Measurements from ENCODE around the gene GTPBP1. TPM values are rescaled to one million over a fixed set of nuclear protein-coding genes. Genes with fewer than 3 reads are reported as not detected.

The GTPBP1 gene
- total RNA-seq, 1 donor from 2014 or later = 34.6 TPM

- peak; percentile 96 to 97 for DNase-seq (ENCODE audit: low spot score in 2 of 2)
- FAIRE-seq = no peak
Observed at GRCh38 chr22:38700789-38701628, 4.7 kb upstream of the GTPBP1 start, which contains the start of gene JOSD1. Gene JOSD1 (minus strand): TSS chr22:38700943. CDS start chr22:38699987, 956 bp downstream.

GRCh38 chr22:38704654-38705234 is 1.0 kb upstream of the GTPBP1 start:
- DNase-seq (ENCODE audit: low spot score in 2 of 2) (no peak), FAIRE-seq (no peak)

GRCh38 chr22:38706101-38706900 is 557 bp downstream of the GTPBP1 start:
- DNase-seq (ENCODE audit: low spot score in 2 of 2) (peak in 1 of 2 donors; percentile 59), FAIRE-seq (no peak)

- no peak for FAIRE-seq
- DNase-seq (ENCODE audit: low spot score in 2 of 2) = no peak
Observed at GRCh38 chr22:38706901-38707195, 1.1 kb downstream of the GTPBP1 start.

GRCh38 chr22:38707346-38707745 is 1.6 kb downstream of the GTPBP1 start:
- FAIRE-seq (no peak), DNase-seq (ENCODE audit: low spot score in 2 of 2) (no peak)

GRCh38 chr22:38707984-38708383 is 2.2 kb downstream of the GTPBP1 start:
- FAIRE-seq (no peak), DNase-seq (ENCODE audit: low spot score in 2 of 2) (no peak)

GRCh38 chr22:38709306-38709705 is 3.6 kb downstream of the GTPBP1 start:
- FAIRE-seq (no peak), DNase-seq (ENCODE audit: low spot score in 2 of 2) (no peak)

GRCh38 chr22:38710351-38710750 is 4.6 kb downstream of the GTPBP1 start:
- DNase-seq (ENCODE audit: low spot score in 2 of 2) (no peak), FAIRE-seq (no peak)

GRCh38 chr22:38710866-38711265 is 5.1 kb downstream of the GTPBP1 start:
- FAIRE-seq = no peak

GRCh38 chr22:38712486-38713207 is 6.9 kb downstream of the GTPBP1 start:
- no peak for FAIRE-seq
- DNase-seq (ENCODE audit: low spot score in 2 of 2) = no peak

More at GRCh38 chr22:38710866-38711265, 5.1 kb downstream of the GTPBP1 start:
- DNase-seq (ENCODE audit: low spot score in 2 of 2) = no peak

GRCh38 chr22:38713921-38714320 is 8.2 kb downstream of the GTPBP1 start:
- FAIRE-seq (no peak), DNase-seq (ENCODE audit: low spot score in 2 of 2) (no peak)

GRCh38 chr22:38715176-38715764 is 9.5 kb downstream of the GTPBP1 start:
- DNase-seq (ENCODE audit: low spot score in 2 of 2) (no peak), FAIRE-seq (no peak)

GRCh38 chr22:38715852-38716251 is 10.1 kb downstream of the GTPBP1 start:
- FAIRE-seq (no peak), DNase-seq (ENCODE audit: low spot score in 2 of 2) (no peak)

- DNase-seq (ENCODE audit: low spot score in 2 of 2) = no peak
- FAIRE-seq = no peak
Observed at GRCh38 chr22:38716271-38716670, 10.5 kb downstream of the GTPBP1 start.

- DNase-seq (ENCODE audit: low spot score in 2 of 2) (no peak), FAIRE-seq (no peak)
Observed at GRCh38 chr22:38716826-38717225, 11.1 kb downstream of the GTPBP1 start.

- FAIRE-seq (no peak), DNase-seq (ENCODE audit: low spot score in 2 of 2) (no peak)
Observed at GRCh38 chr22:38717244-38717643, 11.5 kb downstream of the GTPBP1 start.

GRCh38 chr22:38718414-38718813 is 12.7 kb downstream of the GTPBP1 start:
- no peak for DNase-seq (ENCODE audit: low spot score in 2 of 2)
- FAIRE-seq = no peak

GRCh38 chr22:38719196-38719595 is 13.5 kb downstream of the GTPBP1 start:
- FAIRE-seq = no peak

GRCh38 chr22:38720350-38720749 is 14.6 kb downstream of the GTPBP1 start:
- DNase-seq (ENCODE audit: low spot score in 2 of 2) = no peak
- FAIRE-seq = no peak

More at GRCh38 chr22:38719196-38719595, 13.5 kb downstream of the GTPBP1 start:
- DNase-seq (ENCODE audit: low spot score in 2 of 2) = no peak

GRCh38 chr22:38721551-38721950 is 15.8 kb downstream of the GTPBP1 start:
- FAIRE-seq (no peak), DNase-seq (ENCODE audit: low spot score in 2 of 2) (no peak)

Measured in frontal cortex (tissue), 4 donors.